Left ventricle myocardium inferior (tissue), 1 donor: ENCODE measurements around the gene CRKL. TPM values are rescaled to one million over a fixed set of nuclear protein-coding genes. Genes with fewer than 3 reads are reported as not detected.
"Not testable (repeated sequence)": the region's sequence is repeated elsewhere in the genome, so short reads cannot be mapped to it uniquely, and the experiment has no call there.

ENCODE experiments used
- DNase-seq: peaks from one replicate; pipeline ENCODE4 v3.0.0-alpha.2; 2020
- H3K27ac ChIP-seq: fragments of 200-600 bp; replicated peaks from 2 replicates; pipeline ENCODE4 v1.8.0; 2021
- H3K27me3 ChIP-seq: fragments of 200-600 bp; 2 replicates; pipeline ENCODE4 v1.8.0; 2021; ENCODE audit warnings: low read depth
- H3K36me3 ChIP-seq: fragments of 200-600 bp; 2 replicates; pipeline ENCODE4 v1.8.0; 2021
- H3K4me1 ChIP-seq: fragments of 200-600 bp; 2 replicates; pipeline ENCODE4 v1.8.0; 2021
- H3K4me3 ChIP-seq: fragments of 200-600 bp; 2 replicates; pipeline ENCODE4 v1.8.0; 2021; ENCODE audit warnings: mild to moderate bottlenecking, moderate library complexity
- H3K9me3 ChIP-seq: fragments of 200-600 bp; replicated peaks from 2 replicates; pipeline ENCODE4 v1.8.0; 2021
- intact Hi-C: fragments of 100-400 bp; cut with micrococcal nuclease; formaldehyde crosslinking; loops from one replicate; pipeline ENCODE4 v1.11.0; 2022
- total RNA-seq: library from RNA; stranded (reverse); fragmentation: NEBNext Ultra II Directional; extraction: Animal tissue kit (Norgen Biotek cat#: 25700); gene quantifications from one replicate; pipeline ENCODE4 v1.2.1, GENCODE V29; 2021
- TF ChIP-seq, protein P1 (sequence below): fragments of 200-600 bp; IDR thresholded peaks from 2 replicates; pipeline ENCODE4 v1.8.0; 2021; ENCODE audit warnings: antibody characterized with exemption, mild to moderate bottlenecking, borderline replicate concordance
- donor health status: DM: no; HTN: yes; CAD: no; lungs with severe emphysema.

Gene CRKL
- total RNA-seq, 1 donor from 2014 or later, result 52.6 TPM

GRCh38 chr22:20927940-20928572 is 10.8 kb downstream of the CRKL start:
- TF ChIP-seq, protein P1, sequence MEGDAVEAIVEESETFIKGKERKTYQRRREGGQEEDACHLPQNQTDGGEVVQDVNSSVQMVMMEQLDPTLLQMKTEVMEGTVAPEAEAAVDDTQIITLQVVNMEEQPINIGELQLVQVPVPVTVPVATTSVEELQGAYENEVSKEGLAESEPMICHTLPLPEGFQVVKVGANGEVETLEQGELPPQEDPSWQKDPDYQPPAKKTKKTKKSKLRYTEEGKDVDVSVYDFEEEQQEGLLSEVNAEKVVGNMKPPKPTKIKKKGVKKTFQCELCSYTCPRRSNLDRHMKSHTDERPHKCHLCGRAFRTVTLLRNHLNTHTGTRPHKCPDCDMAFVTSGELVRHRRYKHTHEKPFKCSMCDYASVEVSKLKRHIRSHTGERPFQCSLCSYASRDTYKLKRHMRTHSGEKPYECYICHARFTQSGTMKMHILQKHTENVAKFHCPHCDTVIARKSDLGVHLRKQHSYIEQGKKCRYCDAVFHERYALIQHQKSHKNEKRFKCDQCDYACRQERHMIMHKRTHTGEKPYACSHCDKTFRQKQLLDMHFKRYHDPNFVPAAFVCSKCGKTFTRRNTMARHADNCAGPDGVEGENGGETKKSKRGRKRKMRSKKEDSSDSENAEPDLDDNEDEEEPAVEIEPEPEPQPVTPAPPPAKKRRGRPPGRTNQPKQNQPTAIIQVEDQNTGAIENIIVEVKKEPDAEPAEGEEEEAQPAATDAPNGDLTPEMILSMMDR, result no peak
- H3K27ac ChIP-seq, result no peak overlapping the region
- no peaks in the 10 kb centered on the region for H3K36me3 ChIP-seq
- no peak overlapping the region for H3K4me3 ChIP-seq
- no peaks in the 10 kb centered on the region for H3K9me3 ChIP-seq
- intact Hi-C loops, result no loop called here
- no peaks in the 10 kb centered on the region for H3K27me3 ChIP-seq
- peaks cover 58% of the 10 kb centered on the region for H3K4me1 ChIP-seq
- no peak for DNase-seq

DNA sequence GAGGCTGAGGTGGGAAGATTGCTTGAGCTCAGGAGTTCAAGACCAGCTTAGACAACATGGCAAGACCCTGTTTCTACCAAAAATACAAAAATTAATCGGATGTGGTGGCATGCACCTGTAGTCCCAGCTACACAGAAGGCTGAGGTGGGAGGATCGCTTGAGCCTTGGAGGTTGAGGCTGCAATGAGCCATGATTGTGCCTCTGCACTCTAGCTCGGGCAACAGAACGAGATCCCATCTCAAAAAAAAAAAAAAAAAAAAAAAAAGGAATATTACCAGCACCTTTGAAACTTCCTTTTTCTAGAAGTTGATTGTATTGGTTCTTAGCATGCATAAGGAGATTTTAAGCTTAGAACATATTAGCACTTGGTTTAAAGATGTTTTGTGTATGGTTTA is 11.4 kb downstream of the CRKL start:
- TF ChIP-seq, protein P1, result no peak
- Histone ChIP-seq H3K4me1 (peaks cover 62% of the 10 kb centered on the region), H3K27ac (no peak overlapping the region), H3K36me3 (peaks cover under 1% of the 10 kb centered on the region), H3K4me3 (no peak overlapping the region), H3K9me3 (no peaks in the 10 kb centered on the region), H3K27me3 (no peaks in the 10 kb centered on the region)
- DNase-seq, result no peak
- intact Hi-C loops, result no loop called here

GRCh38 chr22:20930004-20930403 is 12.8 kb downstream of the CRKL start:
- DNase-seq, result no peak
- H3K27me3 ChIP-seq, result no peaks in the 10 kb centered on the region
- peaks cover 15% of the 10 kb centered on the region for H3K36me3 ChIP-seq
- no peak overlapping the region for H3K4me3 ChIP-seq
- no peaks in the 10 kb centered on the region for H3K9me3 ChIP-seq
- intact Hi-C loops, result no loop called here
- TF ChIP-seq, protein P1, result no peak
- no peak overlapping the region for H3K27ac ChIP-seq
- H3K4me1 ChIP-seq, result peaks cover 52% of the 10 kb centered on the region

DNA sequence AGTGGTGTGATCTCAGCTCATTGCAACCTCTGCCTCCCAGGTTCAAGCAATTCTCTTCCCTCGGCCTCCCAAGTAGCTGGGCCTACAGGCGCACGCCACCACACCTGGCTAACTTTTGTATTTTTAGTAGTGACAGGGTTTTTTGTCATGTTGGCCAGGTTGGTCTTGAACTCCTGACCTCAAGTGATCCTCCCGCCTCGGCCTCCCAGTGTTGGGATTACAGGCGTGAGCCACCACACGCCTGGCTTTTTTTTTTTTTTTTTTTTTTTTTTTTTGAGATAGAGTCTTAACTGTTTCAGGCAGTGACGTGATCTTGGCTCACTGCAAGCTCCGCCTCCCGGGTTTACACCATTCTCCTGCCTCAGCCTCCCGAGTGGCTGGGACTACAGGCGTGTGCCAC is 13.2 kb downstream of the CRKL start:
- H3K4me3 ChIP-seq, H3K27ac ChIP-seq, DNase-seq, H3K27me3 ChIP-seq, H3K9me3 ChIP-seq, intact Hi-C loops: not testable (repeated sequence)
- Histone ChIP-seq H3K4me1 (peaks cover 56% of the 10 kb centered on the region), H3K36me3 (peaks cover 19% of the 10 kb centered on the region)

- DNase-seq, result no peak
- Histone ChIP-seq H3K4me3 (no peak overlapping the region), H3K27ac (no peak overlapping the region), H3K9me3 (no peaks in the 10 kb centered on the region), H3K27me3 (no peaks in the 10 kb centered on the region), H3K36me3 (peaks cover 27% of the 10 kb centered on the region), H3K4me1 (peaks cover 54% of the 10 kb centered on the region)
- intact Hi-C loops, result no loop called here
- TF ChIP-seq, protein P1, result no peak
Observed at GRCh38 chr22:20931126-20931654, 14.0 kb downstream of the CRKL start.

- Histone ChIP-seq H3K9me3 (no peaks in the 10 kb centered on the region), H3K4me1 (peaks cover 71% of the 10 kb centered on the region), H3K27ac (no peak overlapping the region), H3K4me3 (no peak overlapping the region), H3K36me3 (peaks cover 36% of the 10 kb centered on the region), H3K27me3 (no peaks in the 10 kb centered on the region)
- TF ChIP-seq, protein P1, result no peak
- no peak for DNase-seq
- intact Hi-C loops, result no loop called here
Observed at GRCh38 chr22:20933910-20934309, 16.7 kb downstream of the CRKL start.

DNA sequence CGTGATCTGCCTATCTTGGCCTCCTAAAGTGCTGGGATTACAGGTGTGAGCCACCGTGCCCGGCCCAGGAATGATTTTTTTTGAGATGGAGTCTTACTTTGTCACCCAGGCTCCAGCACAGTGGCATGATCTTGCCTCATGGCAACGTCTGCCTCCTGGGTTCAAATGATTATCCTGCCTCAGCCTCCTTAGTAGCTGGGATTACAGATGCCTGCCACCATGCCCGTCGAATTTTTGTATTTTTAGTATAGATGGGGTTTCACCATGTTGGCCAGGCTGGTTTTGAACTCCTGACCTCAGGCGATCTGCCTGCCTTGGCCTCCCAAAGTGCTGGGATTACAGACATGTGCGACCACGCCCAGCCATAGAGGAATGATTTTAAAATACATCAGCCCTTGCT is 17.8 kb downstream of the CRKL start:
- H3K9me3 ChIP-seq, intact Hi-C loops, DNase-seq, H3K27ac ChIP-seq, H3K27me3 ChIP-seq, H3K4me3 ChIP-seq: not testable (repeated sequence)
- Histone ChIP-seq H3K36me3 (peaks cover 36% of the 10 kb centered on the region), H3K4me1 (peaks cover 76% of the 10 kb centered on the region)

DNA sequence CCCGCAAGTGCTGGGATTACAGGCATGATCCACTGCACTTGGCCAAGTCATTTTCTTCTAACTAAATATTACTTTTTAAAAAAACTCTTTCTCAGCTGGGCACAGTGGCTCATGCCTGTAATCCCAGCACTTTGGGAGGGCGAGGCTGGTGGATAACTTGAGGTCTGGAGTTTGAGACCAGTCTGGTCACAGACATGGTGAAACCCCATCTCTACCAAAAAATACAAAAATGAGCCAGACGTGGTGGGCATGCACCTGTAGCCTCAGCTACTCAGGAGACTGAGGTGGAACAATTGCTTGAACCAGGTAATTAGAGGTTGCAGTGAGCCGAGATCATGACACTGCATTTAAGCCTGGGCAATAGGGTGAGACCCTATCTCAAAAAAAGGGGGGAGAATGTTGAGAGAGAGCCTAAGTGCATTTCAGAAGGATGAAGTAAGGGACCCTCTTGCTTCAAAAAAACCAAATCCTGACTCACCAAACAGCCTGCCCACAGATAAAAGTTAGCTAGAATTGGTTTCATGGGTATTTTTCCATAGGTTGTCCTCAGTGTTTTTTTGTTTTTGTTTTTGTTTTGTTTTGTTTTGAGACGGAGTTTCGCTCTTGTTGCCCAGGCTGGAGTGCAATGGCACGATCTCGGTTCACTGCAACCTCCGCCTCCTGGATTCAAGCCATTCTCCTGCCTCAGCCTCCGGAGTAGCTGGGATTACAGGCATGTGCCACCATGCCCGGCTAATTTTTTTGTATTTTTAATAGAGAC is 18.8 kb downstream of the CRKL start:
- H3K9me3 ChIP-seq, H3K27me3 ChIP-seq, DNase-seq, H3K27ac ChIP-seq, intact Hi-C loops, H3K4me3 ChIP-seq: not testable (repeated sequence)
- H3K4me1 ChIP-seq, result peaks cover 82% of the 10 kb centered on the region
- peaks cover 36% of the 10 kb centered on the region for H3K36me3 ChIP-seq
